GM12872 (cell line): ENCODE data around the gene IGSF9B.
A peak's percentile ranks its signal among the peaks of the same experiment; 100 is the strongest.

Source experiments
- CTCF ChIP-seq: IDR thresholded peaks from 3 replicates; pipeline ENCODE4 v1.5.1; 2011; ENCODE audit warnings: low read depth, mild to moderate bottlenecking, low read length, moderate library complexity; ENCODE audit not compliant: insufficient read depth

Gene IGSF9B

GRCh38 chr11:133951327-133952198 lies 5.2 kb downstream of the IGSF9B start:
- TF ChIP-seq CTCF, result no peak

- TF ChIP-seq CTCF, result no peak
These were observed 5.9 kb downstream of the IGSF9B start for GRCh38 chr11:133950874-133951326.

- no peak for TF ChIP-seq CTCF
These were observed 6.3 kb downstream of the IGSF9B start for GRCh38 chr11:133950421-133950820.

GRCh38 chr11:133949129-133949528 lies 7.6 kb downstream of the IGSF9B start:
- no peak for TF ChIP-seq CTCF

- no peak for TF ChIP-seq CTCF
These were observed 8.1 kb downstream of the IGSF9B start for GRCh38 chr11:133948711-133949110.

GRCh38 chr11:133947321-133947756 lies 9.4 kb downstream of the IGSF9B start:
- TF ChIP-seq CTCF, result peak; percentile 31; the same call in 1 of the 3 replicates

GRCh38 chr11:133946541-133947318 lies 10.0 kb downstream of the IGSF9B start:
- no peak for TF ChIP-seq CTCF
